ENCODE data around the gene COX6A1. TPM values are rescaled to one million over a fixed set of nuclear protein-coding genes. Genes with fewer than 3 reads are reported as not detected.

Gene COX6A1
- total RNA-seq, 1 donor from 2014 or later = 231 TPM

GRCh38 chr12:120465756-120466155 lies 27.8 kb downstream of the COX6A1 start:
- Histone ChIP-seq H3K9ac (ENCODE audit: low read depth in 1 of 3, low read length in 3 of 3) (no peak overlapping the region), H3K27me3 (ENCODE audit: control insufficient read depth in 3 of 3, insufficient read depth in 3 of 3, low read length in 3 of 3) (no peaks in the 10 kb centered on the region), H3K9me3 (ENCODE audit: control insufficient read depth in 3 of 3, low read length in 3 of 3) (no peaks in the 10 kb centered on the region), H3K4me3 (ENCODE audit: low read length in 3 of 3) (no peak overlapping the region), H3K36me3 (ENCODE audit: control insufficient read depth in 3 of 3, insufficient read depth in 3 of 3, low read length in 3 of 3) (peaks cover 25 to 55% (median 52%) of the 10 kb centered on the region in 3 donors), H3K27ac (ENCODE audit: low read depth, low read length) (no peak overlapping the region), H3K4me1 (ENCODE audit: control insufficient read depth in 3 of 3, insufficient read depth in 3 of 3, low read length in 3 of 3) (peaks cover 17 to 23% (median 19%) of the 10 kb centered on the region in 3 donors)

DNA sequence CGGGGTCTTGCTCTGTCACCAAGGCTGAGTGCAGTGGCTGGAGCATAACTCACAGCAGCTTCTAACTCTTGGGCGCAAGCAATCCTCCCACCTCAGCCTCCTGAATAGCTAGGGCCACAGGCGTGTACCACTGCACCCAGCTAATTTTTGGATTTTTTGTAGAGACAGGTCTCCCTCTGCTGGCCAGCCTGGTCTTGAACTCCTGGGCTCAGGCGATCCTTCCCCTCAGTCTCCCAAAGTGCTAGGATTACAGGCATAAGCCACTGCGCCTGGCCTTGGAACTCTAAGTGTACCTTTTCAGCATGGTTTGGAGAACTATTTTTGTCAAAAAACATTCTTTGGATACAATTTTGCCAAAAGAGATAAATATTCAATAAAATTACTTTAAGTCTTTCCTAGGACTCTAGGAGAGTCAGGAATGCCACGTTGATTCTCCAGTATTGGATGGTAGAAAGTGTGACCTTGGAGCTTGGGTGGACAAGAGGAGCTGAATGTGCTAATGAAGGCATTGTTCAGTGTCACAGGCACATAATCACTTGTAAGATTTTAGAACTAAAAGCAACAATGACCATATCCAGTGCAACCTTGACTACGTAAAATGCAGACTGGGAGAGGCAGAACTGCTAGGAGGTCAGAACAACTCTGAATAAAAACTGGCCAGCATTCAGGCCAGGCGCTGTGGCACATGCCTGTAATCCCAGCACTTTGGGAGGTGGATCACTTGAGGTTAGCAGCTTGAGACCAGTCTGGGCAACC lies 28.8 kb downstream of the COX6A1 start:
- Histone ChIP-seq H3K36me3 (ENCODE audit: control insufficient read depth in 3 of 3, insufficient read depth in 3 of 3, low read length in 3 of 3) (peaks cover 21 to 47% (median 45%) of the 10 kb centered on the region in 3 donors), H3K9ac (ENCODE audit: low read depth in 1 of 3, low read length in 3 of 3) (peak overlapping the region in 1 of 3 donors; percentile 33), H3K4me3 (ENCODE audit: low read length in 3 of 3) (no peak overlapping the region), H3K4me1 (ENCODE audit: control insufficient read depth in 3 of 3, insufficient read depth in 3 of 3, low read length in 3 of 3) (peaks cover 17 to 23% (median 19%) of the 10 kb centered on the region in 3 donors), H3K9me3 (ENCODE audit: control insufficient read depth in 3 of 3, low read length in 3 of 3) (no peaks in the 10 kb centered on the region), H3K27me3 (ENCODE audit: control insufficient read depth in 3 of 3, insufficient read depth in 3 of 3, low read length in 3 of 3) (no peaks in the 10 kb centered on the region), H3K27ac (ENCODE audit: low read depth, low read length) (no peak overlapping the region)

DNA sequence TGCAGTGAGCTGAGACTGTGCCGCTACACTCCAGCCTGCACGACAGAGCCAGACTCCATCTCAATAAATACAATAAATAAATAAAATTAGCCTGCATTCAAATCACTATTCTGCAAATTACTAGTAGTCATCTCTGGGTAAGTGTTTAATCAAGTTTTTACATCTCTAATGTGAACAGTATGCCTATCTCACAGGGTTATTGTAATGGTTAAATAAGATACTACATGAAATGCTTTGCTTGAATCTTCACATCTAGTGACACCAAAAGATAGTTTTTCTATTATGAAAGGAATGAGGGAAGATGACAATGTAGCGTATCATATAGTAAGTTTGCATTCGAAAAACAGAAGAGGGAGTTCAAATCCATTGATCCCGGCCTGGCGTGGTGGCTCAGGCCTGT lies 29.5 kb downstream of the COX6A1 start:
- Histone ChIP-seq H3K27ac (ENCODE audit: low read depth, low read length) (no peak overlapping the region), H3K36me3 (ENCODE audit: control insufficient read depth in 3 of 3, insufficient read depth in 3 of 3, low read length in 3 of 3) (peaks cover 16 to 41% (median 38%) of the 10 kb centered on the region in 3 donors), H3K4me1 (ENCODE audit: control insufficient read depth in 3 of 3, insufficient read depth in 3 of 3, low read length in 3 of 3) (peaks cover 17 to 23% (median 19%) of the 10 kb centered on the region in 3 donors), H3K27me3 (ENCODE audit: control insufficient read depth in 3 of 3, insufficient read depth in 3 of 3, low read length in 3 of 3) (no peaks in the 10 kb centered on the region), H3K9ac (ENCODE audit: low read depth in 1 of 3, low read length in 3 of 3) (no peak overlapping the region), H3K9me3 (ENCODE audit: control insufficient read depth in 3 of 3, low read length in 3 of 3) (no peaks in the 10 kb centered on the region), H3K4me3 (ENCODE audit: low read length in 3 of 3) (no peak overlapping the region)

DNA sequence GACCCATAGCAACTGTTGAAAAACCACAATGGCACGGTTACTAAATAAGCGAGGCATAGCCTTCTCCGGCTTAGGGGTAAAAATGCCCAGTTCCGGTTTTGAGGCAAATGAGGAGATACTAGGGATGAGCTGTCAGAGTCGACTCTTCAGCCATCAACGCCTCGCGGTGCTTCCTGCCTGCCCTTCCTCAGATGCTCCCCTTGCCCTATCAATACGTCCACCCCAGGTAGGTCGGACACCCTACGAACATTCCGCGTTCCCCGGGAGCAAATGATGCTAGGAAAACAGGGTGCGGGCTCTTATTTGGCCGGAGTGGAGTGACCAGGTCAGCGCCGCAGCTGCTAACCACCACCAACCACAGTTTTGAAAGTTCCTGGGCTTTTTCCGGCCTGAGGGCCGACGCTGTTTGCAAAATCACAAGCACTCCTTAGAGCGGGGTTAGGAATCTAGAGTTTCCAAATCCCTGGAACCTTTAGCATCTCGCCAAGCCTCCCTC lies 30.5 kb downstream of the COX6A1 start:
- H3K4me3 ChIP-seq (ENCODE audit: low read length in 3 of 3) = peak overlapping the region; percentile 74 to 96 (median 91)
- no peaks in the 10 kb centered on the region for H3K9me3 ChIP-seq (ENCODE audit: control insufficient read depth in 3 of 3, low read length in 3 of 3)
- peaks cover 17 to 23% (median 19%) of the 10 kb centered on the region in 3 donors for H3K4me1 ChIP-seq (ENCODE audit: control insufficient read depth in 3 of 3, insufficient read depth in 3 of 3, low read length in 3 of 3)

DNA sequence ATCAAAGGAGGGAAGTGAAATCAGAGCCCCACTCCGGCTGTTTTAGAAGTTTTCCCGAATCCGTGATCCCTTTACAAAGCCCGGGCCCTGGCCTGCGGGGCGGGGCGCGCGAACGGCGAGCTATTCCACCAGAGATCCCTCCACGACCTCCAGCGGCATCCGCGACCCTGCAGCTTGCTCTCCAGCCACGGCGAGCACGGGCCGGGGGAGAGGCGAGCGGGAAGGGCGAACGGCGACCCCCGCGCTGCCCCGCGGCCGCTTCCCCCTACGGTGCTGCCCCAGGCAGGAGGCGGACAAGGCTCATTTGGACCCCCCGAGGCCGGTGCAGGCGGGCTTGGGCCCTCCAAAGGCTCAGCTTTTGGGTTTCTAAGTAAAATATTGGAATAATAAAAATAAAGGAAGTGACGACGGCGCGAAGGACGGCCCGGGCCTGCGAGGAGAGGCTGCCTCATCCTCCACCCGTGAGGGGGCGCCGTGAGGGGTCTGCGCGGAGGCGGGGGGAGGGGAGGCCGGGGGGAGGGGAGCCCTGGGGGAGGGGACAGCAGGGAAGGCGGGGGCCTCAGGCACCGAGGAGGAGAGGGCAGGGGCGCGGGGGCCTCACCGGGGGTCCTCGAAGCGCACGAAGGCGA lies 31.0 kb downstream of the COX6A1 start:
- peak overlapping the region; percentile 86 to 93 (median 91) for H3K9ac ChIP-seq (ENCODE audit: low read depth in 1 of 3, low read length in 3 of 3)
- H3K4me1 ChIP-seq (ENCODE audit: control insufficient read depth in 3 of 3, insufficient read depth in 3 of 3, low read length in 3 of 3) = peaks cover 17 to 23% (median 19%) of the 10 kb centered on the region in 3 donors
- H3K4me3 ChIP-seq (ENCODE audit: low read length in 3 of 3) = peak overlapping the region; percentile 74 to 96 (median 91)
- H3K27me3 ChIP-seq (ENCODE audit: control insufficient read depth in 3 of 3, insufficient read depth in 3 of 3, low read length in 3 of 3) = no peaks in the 10 kb centered on the region
- no peaks in the 10 kb centered on the region for H3K9me3 ChIP-seq (ENCODE audit: control insufficient read depth in 3 of 3, low read length in 3 of 3)
- H3K36me3 ChIP-seq (ENCODE audit: control insufficient read depth in 3 of 3, insufficient read depth in 3 of 3, low read length in 3 of 3) = peaks cover 2 to 26% (median 23%) of the 10 kb centered on the region in 3 donors
- peak overlapping the region; percentile 80 for H3K27ac ChIP-seq (ENCODE audit: low read depth, low read length)

More for the DNA sequence above, 30.5 kb downstream of the COX6A1 start:
- no peaks in the 10 kb centered on the region for H3K27me3 ChIP-seq (ENCODE audit: control insufficient read depth in 3 of 3, insufficient read depth in 3 of 3, low read length in 3 of 3)
- peaks cover 7 to 32% (median 29%) of the 10 kb centered on the region in 3 donors for H3K36me3 ChIP-seq (ENCODE audit: control insufficient read depth in 3 of 3, insufficient read depth in 3 of 3, low read length in 3 of 3)
- peak overlapping the region; percentile 73 to 93 (median 86) for H3K9ac ChIP-seq (ENCODE audit: low read depth in 1 of 3, low read length in 3 of 3)
- H3K27ac ChIP-seq (ENCODE audit: low read depth, low read length) = peak overlapping the region; percentile 80

DNA sequence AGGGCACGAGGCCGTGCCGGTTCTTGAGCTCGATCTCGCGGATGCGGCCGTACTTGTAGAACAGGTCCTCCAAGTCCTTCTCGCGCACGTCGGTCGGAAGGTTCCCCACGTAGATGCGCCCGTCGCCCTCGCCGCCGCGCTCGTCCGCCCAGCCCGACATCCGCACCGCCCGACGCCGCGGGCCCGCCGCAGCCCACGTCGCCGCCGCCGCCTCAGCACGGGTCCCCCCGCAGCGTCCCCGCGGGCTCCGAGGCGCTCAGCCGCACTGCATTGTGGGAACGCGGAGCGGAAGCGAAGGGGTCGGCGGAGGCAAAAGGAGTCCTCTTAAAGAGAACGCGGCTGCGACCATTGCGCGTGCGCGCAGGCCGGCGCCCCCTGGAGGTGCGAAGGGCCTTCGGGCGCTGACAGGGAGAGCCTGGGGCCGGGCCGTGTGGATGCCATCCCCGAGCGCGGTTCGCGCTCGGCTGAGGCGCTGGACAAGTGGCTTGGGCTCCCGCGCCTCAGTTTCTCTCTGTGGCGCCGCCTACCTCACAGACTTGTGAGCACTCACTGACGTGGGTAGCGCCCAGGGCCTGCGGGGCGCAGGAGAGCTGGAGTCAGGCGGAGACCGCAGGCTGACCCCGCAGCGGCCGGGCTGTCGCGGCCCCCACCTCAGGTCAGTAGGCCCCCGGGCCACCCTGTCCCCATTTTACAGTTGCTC lies 31.7 kb downstream of the COX6A1 start, which contains the start of gene SRSF9:
TSS of gene SRSF9 (minus strand) at position 299 of the 700 bp plus-strand sequence. CDS start at position 160, 139 bp downstream.
- Histone ChIP-seq H3K27ac (ENCODE audit: low read depth, low read length) (peak within 1 kb of the TSS; percentile 80), H3K36me3 (ENCODE audit: control insufficient read depth in 3 of 3, insufficient read depth in 3 of 3, low read length in 3 of 3) (peaks cover 0 to 21% (median 17%) of the 10 kb centered on the region in 3 donors), H3K4me1 (ENCODE audit: control insufficient read depth in 3 of 3, insufficient read depth in 3 of 3, low read length in 3 of 3) (peaks cover 17 to 23% (median 19%) of the 10 kb centered on the region in 3 donors), H3K4me3 (ENCODE audit: low read length in 3 of 3) (peak within 1 kb of the TSS; percentile 91 to 96 (median 95)), H3K27me3 (ENCODE audit: control insufficient read depth in 3 of 3, insufficient read depth in 3 of 3, low read length in 3 of 3) (no peaks in the 10 kb centered on the region), H3K9ac (ENCODE audit: low read depth in 1 of 3, low read length in 3 of 3) (peak within 1 kb of the TSS; percentile 90 to 93 (median 91)), H3K9me3 (ENCODE audit: control insufficient read depth in 3 of 3, low read length in 3 of 3) (no peaks in the 10 kb centered on the region)

DNA sequence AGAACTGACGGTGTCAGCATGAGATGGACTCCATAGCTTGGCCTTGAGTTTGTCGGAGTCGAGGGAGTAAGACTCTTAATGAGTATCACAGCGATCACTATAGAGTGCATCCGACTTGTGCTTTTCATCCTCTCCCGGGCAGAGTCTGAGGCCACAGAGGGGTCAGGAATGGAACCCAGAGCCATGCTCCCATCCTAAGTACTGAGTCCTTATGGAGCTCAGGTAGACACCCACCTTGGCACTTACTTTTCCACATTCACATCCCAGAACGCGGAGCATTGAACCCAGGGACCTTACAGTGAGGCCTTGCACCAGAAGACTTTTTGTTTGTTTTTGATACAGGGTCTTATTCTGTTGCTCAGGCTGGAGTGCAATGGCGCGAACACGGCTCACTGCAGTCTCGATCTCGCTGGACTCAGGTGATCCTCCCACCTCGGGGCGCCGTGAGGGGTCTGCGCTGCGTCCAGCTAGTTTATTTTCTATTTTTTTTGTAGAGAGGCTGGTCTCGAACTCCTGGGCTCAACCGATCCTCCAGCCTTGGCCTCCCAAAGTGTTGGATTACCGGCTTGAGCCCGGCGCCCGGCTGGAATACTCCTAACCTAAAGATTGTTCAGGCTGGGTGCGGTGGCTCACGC lies 32.4 kb downstream of the COX6A1 start:
- peak overlapping the region; percentile 91 to 96 (median 95) for H3K4me3 ChIP-seq (ENCODE audit: low read length in 3 of 3)
- H3K36me3 ChIP-seq (ENCODE audit: control insufficient read depth in 3 of 3, insufficient read depth in 3 of 3, low read length in 3 of 3) = peaks cover 0 to 14% (median 11%) of the 10 kb centered on the region in 3 donors
- no peaks in the 10 kb centered on the region for H3K27me3 ChIP-seq (ENCODE audit: control insufficient read depth in 3 of 3, insufficient read depth in 3 of 3, low read length in 3 of 3)
- peaks cover 17 to 23% (median 19%) of the 10 kb centered on the region in 3 donors for H3K4me1 ChIP-seq (ENCODE audit: control insufficient read depth in 3 of 3, insufficient read depth in 3 of 3, low read length in 3 of 3)
- peak overlapping the region; percentile 80 for H3K27ac ChIP-seq (ENCODE audit: low read depth, low read length)
- no peaks in the 10 kb centered on the region for H3K9me3 ChIP-seq (ENCODE audit: control insufficient read depth in 3 of 3, low read length in 3 of 3)
- peak overlapping the region; percentile 90 to 93 (median 91) for H3K9ac ChIP-seq (ENCODE audit: low read depth in 1 of 3, low read length in 3 of 3)

DNA sequence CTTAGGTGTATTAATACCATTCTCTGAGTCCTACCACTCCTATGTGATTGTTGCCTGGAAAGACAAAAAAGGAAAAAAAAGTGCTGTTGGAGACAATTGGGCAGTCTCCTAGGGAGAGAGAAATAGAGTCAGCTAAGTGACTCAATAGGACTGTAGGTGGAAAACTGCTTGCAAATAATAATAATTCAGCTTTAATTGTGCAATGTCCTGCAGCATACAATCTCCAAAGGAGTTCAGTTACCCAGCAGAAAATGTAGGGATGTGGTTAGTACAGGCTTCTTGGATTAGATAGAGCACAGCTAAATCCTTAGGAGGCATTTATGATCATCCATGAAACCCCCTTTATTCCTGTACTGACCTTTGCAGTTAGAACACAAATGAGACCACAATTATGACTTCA lies 34.6 kb downstream of the COX6A1 start:
- H3K27ac ChIP-seq (ENCODE audit: low read depth, low read length) = no peak overlapping the region
- no peak overlapping the region for H3K9ac ChIP-seq (ENCODE audit: low read depth in 1 of 3, low read length in 3 of 3)
- H3K4me1 ChIP-seq (ENCODE audit: control insufficient read depth in 3 of 3, insufficient read depth in 3 of 3, low read length in 3 of 3) = peaks cover 13 to 18% (median 15%) of the 10 kb centered on the region in 3 donors
- no peaks in the 10 kb centered on the region for H3K36me3 ChIP-seq (ENCODE audit: control insufficient read depth in 3 of 3, insufficient read depth in 3 of 3, low read length in 3 of 3)
- no peaks in the 10 kb centered on the region for H3K9me3 ChIP-seq (ENCODE audit: control insufficient read depth in 3 of 3, low read length in 3 of 3)
- no peak overlapping the region for H3K4me3 ChIP-seq (ENCODE audit: low read length in 3 of 3)
- H3K27me3 ChIP-seq (ENCODE audit: control insufficient read depth in 3 of 3, insufficient read depth in 3 of 3, low read length in 3 of 3) = no peaks in the 10 kb centered on the region
